Body of pancreas (tissue), 4 donors: Measurements from ENCODE around the gene SGK1. TPM values are rescaled to one million over a fixed set of nuclear protein-coding genes. Genes with fewer than 3 reads are reported as not detected.

Source experiments
- ATAC-seq: fragments of 150-250 bp; one replicate; pipeline ENCODE4 v1.9.1; 2016
- DNase-seq, 4 donors: peaks; one replicate each; pipeline ENCODE4 v3.0.0-alpha.2; 2019
- H3K27ac ChIP-seq, 4 donors: fragments of 200-600 bp; sonication (generic); 1 replicate in 3 of 4; 2 replicates in 1 of 4; pipeline versions ENCODE4 v1.5.1 to v1.6.1; 2016 to 2019; ENCODE audit warnings: mild to moderate bottlenecking in 1 of 4, mixed read lengths in 1 of 4, moderate library complexity in 1 of 4
- H3K27me3 ChIP-seq, 2 donors: fragments of 200-600 bp; sonication (generic); one replicate each; pipeline ENCODE4 v1.6.0; 2016; ENCODE audit warnings: mild to moderate bottlenecking in 1 of 2
- H3K36me3 ChIP-seq, 2 donors: fragments of 200-600 bp; sonication (generic); replicated peaks in 1 of 2; 2 replicates each; pipeline ENCODE4 v1.5.1; 2016; ENCODE audit warnings: low read depth in 2 of 2; ENCODE audit not compliant: insufficient read depth in 1 of 2
- H3K4me1 ChIP-seq: fragments of 200-600 bp; sonication (generic); one replicate; pipeline ENCODE4 v1.6.0; 2016
- H3K4me3 ChIP-seq, 2 donors: fragments of 200-600 bp; sonication (generic); 1 replicate in 1 of 2; 2 replicates in 1 of 2; pipeline ENCODE4 v1.5.1; 2016 to 2019
- H3K9me3 ChIP-seq, 3 donors: fragments of 200-600 bp; sonication (generic); 1 replicate in 2 of 3; 2 replicates in 1 of 3; pipeline ENCODE4 v1.5.1; 2016
- CTCF ChIP-seq, 7 experiments: fragments of 450-650 bp in 4 of 7; fragments of 200-600 bp in 3 of 7; sonication (generic) in 3 of 7; IDR thresholded peaks; one replicate each; pipeline ENCODE4 v1.5.1; 2016 to 2019; ENCODE audit warnings: antibody characterized with exemption in 7 of 7
- POLR2A ChIP-seq, 3 donors: fragments of 450-650 bp; IDR thresholded peaks; one replicate each; pipeline ENCODE4 v1.6.1; 2016; ENCODE audit warnings: antibody characterized with exemption in 3 of 3, mild to moderate bottlenecking in 2 of 3
- WGBS, 2 donors: methylation state at CpG; one replicate each; pipeline ENCODE4 v1.1.5; 2017; 5-methylcytosine and 5-hydroxymethylcytosine counted together
- intact Hi-C: fragments of 100-400 bp; cut with DNase I; formaldehyde crosslinking; loops from one replicate; pipeline ENCODE4 v1.15.1; 2023
- total RNA-seq, 2 donors: library from RNA; depleted of rRNA; stranded (reverse); fragments of >200 nt; gene quantifications; one replicate each; pipeline ENCODE4 v1.1.0, GENCODE V29; 2016

Gene SGK1
- total RNA-seq, 2 donors from 2014 or later, result 51.1 to 238 TPM

GRCh38 chr6:134315189-134315588 is 2.7 kb downstream of the SGK1 start:
- 76 to 100% methylated on average over 1 of the region's 1 CpG for WGBS, 2 donors
- intact Hi-C loops, result no loop called here

DNA sequence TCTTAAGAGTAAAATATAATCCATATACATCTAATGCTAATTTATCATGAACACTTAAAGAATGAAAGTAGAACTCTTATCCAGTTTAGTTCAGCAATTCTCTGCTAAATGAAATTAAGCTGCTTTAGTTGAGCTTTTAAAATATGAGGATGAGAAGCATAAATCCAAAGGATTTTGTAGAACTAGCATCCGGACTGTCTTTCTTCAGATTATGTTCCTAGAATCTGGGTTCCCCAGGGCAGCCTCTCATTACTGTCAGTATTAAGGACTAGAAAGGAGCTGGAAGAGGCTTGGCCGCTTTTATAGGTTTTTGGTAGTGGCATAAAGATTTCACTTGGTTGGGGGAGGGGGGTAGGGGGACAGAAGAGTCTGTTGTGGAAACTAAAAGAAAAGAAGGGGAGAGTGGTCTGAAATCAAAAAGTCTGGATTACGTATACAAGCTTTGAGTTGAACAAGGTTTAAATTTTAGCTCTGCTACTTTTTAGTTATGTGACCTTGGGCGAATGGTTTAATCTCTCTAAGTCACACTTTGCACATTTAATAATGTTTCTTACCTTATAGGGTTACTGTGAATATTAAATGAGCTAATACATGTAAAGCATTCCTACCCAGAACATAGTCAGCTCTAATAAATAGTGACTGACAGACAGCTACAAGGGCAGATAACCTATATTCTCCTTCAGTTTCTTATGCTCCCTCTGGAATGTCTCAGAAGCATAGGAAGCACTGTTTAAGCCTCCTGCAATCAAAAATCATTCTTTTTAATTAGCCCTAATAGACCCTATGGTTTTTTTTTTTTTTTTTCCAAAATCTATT is 3.7 kb downstream of the SGK1 start:
- Histone ChIP-seq H3K36me3 (no peaks in the 10 kb centered on the region), H3K27me3 (no peaks in the 10 kb centered on the region), H3K4me1 (peaks cover 6% of the 10 kb centered on the region), H3K9me3 (no peaks in the 10 kb centered on the region), H3K27ac (no peak overlapping the region), H3K4me3 (no peak overlapping the region)
- no peak for TF ChIP-seq CTCF (IDR thresholded peaks at IDR 0.05)
- TF ChIP-seq POLR2A (IDR thresholded peaks at IDR 0.05), result no peak
- intact Hi-C loops, result no loop called here
- ATAC-seq, result no peak
- DNase-seq, result no peak
- 82 to 85% methylated on average over 4 of the region's 4 CpGs for WGBS, 2 donors

More at GRCh38 chr6:134315189-134315588, 2.7 kb downstream of the SGK1 start:
- no peak for TF ChIP-seq POLR2A (IDR thresholded peaks at IDR 0.05)
- no peak for TF ChIP-seq CTCF (IDR thresholded peaks at IDR 0.05)
- Histone ChIP-seq H3K4me1 (peaks cover 5% of the 10 kb centered on the region), H3K27me3 (no peaks in the 10 kb centered on the region), H3K27ac (peak overlapping the region in 1 of 4 donors; percentile 14), H3K4me3 (no peak overlapping the region), H3K36me3 (no peaks in the 10 kb centered on the region), H3K9me3 (no peaks in the 10 kb centered on the region)
- no peak for DNase-seq
- ATAC-seq, result no peak

DNA sequence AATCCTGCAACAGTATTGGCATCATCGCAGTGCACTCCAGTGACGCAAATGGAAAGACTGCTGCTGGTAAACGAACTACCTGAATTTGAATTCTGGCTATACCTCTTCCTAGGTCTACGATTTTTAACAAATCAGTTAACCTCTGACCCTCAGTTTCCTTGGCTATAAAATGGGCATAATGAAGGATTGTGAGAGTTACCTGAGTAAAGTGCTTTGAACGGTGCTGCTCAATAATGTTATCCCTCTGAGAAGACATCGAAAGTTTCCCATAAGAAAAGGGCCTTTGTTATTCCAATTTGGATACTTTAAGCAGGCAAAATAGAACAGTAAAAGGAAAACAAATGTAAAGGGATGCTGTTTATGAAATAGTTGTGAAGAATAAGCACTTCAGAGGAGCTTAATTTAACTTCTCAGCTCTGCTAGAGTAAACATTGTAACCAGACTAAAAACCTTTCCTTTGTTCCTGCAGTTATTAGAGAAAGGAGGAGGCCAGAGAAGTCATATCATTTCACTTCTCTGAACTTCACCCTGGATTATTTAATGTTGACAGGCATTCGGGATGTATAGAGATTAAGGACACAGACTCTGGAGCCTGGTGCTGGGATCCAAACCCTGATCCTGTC is 5.8 kb downstream of the SGK1 start:
- intact Hi-C loops, result no loop called here
- no peak for DNase-seq
- TF ChIP-seq CTCF (IDR thresholded peaks at IDR 0.05) (no peak), POLR2A (IDR thresholded peaks at IDR 0.05) (no peak)
- WGBS, 2 donors, result 76 to 77% methylated on average over 7 of the region's 7 CpGs
- Histone ChIP-seq H3K4me1 (peaks cover 20% of the 10 kb centered on the region), H3K4me3 (no peak overlapping the region), H3K36me3 (no peaks in the 10 kb centered on the region), H3K27ac (no peak overlapping the region), H3K27me3 (no peaks in the 10 kb centered on the region), H3K9me3 (no peaks in the 10 kb centered on the region)
- no peak for ATAC-seq

DNA sequence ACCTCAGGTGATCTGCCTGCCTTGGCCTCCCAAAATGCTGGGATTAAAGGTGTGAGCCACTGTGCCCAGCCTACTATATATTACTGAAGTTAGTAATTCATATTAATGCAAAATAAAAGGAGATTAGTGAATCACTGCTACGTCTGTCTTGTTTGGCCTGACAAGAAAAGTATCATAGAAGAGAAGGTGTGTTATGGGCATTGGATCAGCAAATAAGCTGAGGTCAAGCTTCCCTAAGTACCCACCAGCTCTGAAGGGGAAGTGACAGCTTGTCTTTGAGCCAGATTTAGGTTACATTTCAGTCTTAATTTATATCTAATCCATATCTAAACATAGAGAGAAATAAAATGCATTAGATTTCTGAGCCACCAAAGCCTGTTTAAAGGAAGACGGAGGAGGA is 7.1 kb downstream of the SGK1 start:
- Histone ChIP-seq H3K9me3 (no peaks in the 10 kb centered on the region), H3K27ac (no peak overlapping the region), H3K4me3 (no peak overlapping the region), H3K4me1 (peaks cover 29% of the 10 kb centered on the region), H3K27me3 (no peaks in the 10 kb centered on the region), H3K36me3 (no peaks in the 10 kb centered on the region)
- intact Hi-C loops, result no loop called here
- DNase-seq (no peak), ATAC-seq (no peak)
- 75% methylated on average over 2 of the region's 2 CpGs for WGBS, 2 donors
- TF ChIP-seq POLR2A (IDR thresholded peaks at IDR 0.05) (no peak), CTCF (IDR thresholded peaks at IDR 0.05) (no peak)
